HEK293 (cell line): ENCODE data around the gene PRKAG3.

Source experiments
- CTCF ChIP-seq: fragments of 450-650 bp; formaldehyde crosslinking; IDR thresholded peaks from 2 replicates; pipeline ENCODE4 v1.5.1; 2016; ENCODE audit warnings: missing biosample characterization, missing genetic modification characterization
- INSM2 ChIP-seq: fragments of 450-650 bp; formaldehyde crosslinking; IDR thresholded peaks from 2 replicates; pipeline ENCODE4 v1.5.1; 2016; ENCODE audit warnings: missing biosample characterization, missing genetic modification characterization
- YY1 ChIP-seq: fragments of 450-650 bp; formaldehyde crosslinking; IDR thresholded peaks from 2 replicates; pipeline ENCODE4 v1.5.1; 2018; ENCODE audit warnings: missing biosample characterization, missing genetic modification characterization
- ZNF2 ChIP-seq: fragments of 450-650 bp; formaldehyde crosslinking; IDR thresholded peaks from 2 replicates; pipeline ENCODE4 v1.5.1; 2016; ENCODE audit warnings: missing biosample characterization, missing genetic modification characterization
- ZNF280D ChIP-seq: fragments of 450-650 bp; formaldehyde crosslinking; IDR thresholded peaks from 2 replicates; pipeline ENCODE4 v1.5.1; 2016; ENCODE audit warnings: missing biosample characterization, missing genetic modification characterization
- ZNF488 ChIP-seq: fragments of 450-650 bp; formaldehyde crosslinking; IDR thresholded peaks from 2 replicates; pipeline ENCODE4 v1.5.1; 2016; ENCODE audit warnings: missing biosample characterization, missing genetic modification characterization
- ZNF518A ChIP-seq: fragments of 450-650 bp; formaldehyde crosslinking; conservative IDR thresholded peaks from 2 replicates; pipeline ENCODE4 v1.5.1; 2016; ENCODE audit warnings: low read depth, missing biosample characterization, missing genetic modification characterization
- ZNF645 ChIP-seq: fragments of 450-650 bp; formaldehyde crosslinking; IDR thresholded peaks from 2 replicates; pipeline ENCODE4; 2016; ENCODE audit warnings: missing biosample characterization, missing genetic modification characterization
- ZNF704 ChIP-seq: fragments of 450-650 bp; formaldehyde crosslinking; IDR thresholded peaks from 2 replicates; pipeline ENCODE4 v1.5.1; 2016; ENCODE audit warnings: missing biosample characterization, missing genetic modification characterization
- ZSCAN18 ChIP-seq: fragments of 450-650 bp; formaldehyde crosslinking; IDR thresholded peaks from 2 replicates; pipeline ENCODE4 v1.5.1; 2016; ENCODE audit warnings: missing biosample characterization, missing genetic modification characterization

GRCh38 chr2:218859988-218860831 is 28.6 kb upstream of the PRKAG3 start:
- TF ChIP-seq CTCF (tag by site-specific recombination) (no peak), ZNF2 (no peak), ZNF488 (tag by site-specific recombination) (no peak), ZNF518A (tag by site-specific recombination) (no peak), ZNF280D (tag by site-specific recombination) (no peak), INSM2 (tag by site-specific recombination) (no peak), YY1 (tag by site-specific recombination) (no peak), ZNF645 (tag by site-specific recombination) (no peak), ZSCAN18 (tag by site-specific recombination) (no peak), ZNF704 (no peak)
